Activated CD4-positive, CD25-positive, alpha-beta regulatory T cell treated with anti-CD3 and anti-CD28 coated beads, Interleukin-2, amount 50 U/mL, for 24 hours (primary cell): ENCODE data around the gene C4BPB.
A peak's percentile ranks its signal among the peaks of the same experiment; 100 is the strongest.

Experiments used
- ATAC-seq, 2 donors: fragments of 150-1000 bp; cut with Tn5 transposase; one replicate each; pipeline ENCODE4 v1.10.0; 2021; ENCODE audit warnings: mild to moderate bottlenecking in 1 of 2, moderate library complexity in 1 of 2

C4BPB gene

DNA sequence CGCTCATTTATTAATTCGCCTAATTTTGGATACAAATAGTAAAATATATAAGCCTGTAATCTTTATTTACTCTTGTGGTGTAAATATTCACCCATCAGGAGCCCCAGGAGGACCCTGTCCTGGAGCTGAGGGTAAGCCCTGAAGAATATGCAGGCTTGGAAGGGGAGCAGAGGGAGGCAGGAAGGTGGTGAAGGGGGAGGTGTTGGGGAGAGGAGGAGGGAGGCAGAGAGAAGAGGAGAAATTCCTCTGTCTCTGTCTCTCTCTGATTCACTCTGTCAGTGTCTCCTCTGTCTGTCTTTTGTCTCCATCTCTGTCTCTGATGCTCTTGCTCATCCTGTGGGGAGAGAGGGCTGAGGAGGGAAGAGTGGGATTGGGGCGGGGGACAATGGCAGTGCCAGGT, 2.8 kb upstream of the C4BPB start:
- ATAC-seq = no peak

DNA sequence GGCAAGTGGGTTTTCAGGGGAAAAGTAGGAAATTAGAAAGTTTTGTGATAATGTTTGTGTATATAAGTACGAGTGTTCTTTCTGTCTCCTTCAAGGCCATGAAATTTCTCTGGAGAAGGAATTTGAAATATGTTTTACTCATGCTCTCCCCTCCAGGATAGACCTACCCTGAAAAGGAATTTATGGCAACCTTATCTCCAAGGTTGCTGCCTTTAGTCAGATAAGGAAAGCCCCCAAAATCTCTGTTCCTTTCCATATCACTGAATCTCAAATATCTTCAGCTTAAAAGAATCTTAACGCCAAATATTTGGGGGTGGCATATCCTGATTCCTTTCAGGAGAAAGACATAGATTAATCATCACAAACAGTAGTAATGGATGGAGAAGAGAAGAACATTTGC, 499 bp upstream of the C4BPB start:
- ATAC-seq = no peak

DNA sequence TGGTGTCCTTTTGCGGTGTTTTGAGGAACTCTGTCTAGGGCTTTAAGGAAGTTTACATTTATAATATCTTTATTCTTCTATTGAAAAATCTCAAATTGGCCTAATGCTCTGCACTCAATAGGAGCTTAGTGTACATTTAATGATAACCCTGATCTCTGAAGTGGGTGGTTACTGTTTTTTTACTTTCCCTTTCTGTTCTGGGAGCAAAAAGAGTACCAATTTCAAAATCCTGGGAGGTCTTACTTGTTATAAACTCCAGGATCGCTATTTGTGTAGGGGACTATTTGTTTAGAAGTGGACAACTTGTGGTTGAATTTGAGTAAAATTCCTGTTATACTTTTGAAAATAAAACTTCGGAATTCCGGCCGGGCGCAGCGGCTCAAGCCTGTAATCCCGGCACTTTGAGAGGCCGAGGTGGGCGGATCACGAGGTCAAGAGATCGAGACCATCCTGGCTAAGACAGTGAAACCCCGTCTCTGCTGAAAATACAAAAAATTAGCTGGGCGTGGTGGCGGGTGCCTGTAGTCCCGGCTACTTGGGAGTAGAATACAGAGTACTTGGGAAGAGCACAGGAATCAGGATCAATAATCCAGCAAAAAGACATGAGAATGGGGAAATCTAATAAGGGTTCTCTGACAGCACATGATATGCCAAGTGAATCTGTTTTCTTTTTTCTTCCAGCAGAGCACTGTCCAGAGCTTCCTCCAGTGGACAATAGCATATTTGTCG, 1.1 kb downstream of the C4BPB start:
- no peak for ATAC-seq

DNA sequence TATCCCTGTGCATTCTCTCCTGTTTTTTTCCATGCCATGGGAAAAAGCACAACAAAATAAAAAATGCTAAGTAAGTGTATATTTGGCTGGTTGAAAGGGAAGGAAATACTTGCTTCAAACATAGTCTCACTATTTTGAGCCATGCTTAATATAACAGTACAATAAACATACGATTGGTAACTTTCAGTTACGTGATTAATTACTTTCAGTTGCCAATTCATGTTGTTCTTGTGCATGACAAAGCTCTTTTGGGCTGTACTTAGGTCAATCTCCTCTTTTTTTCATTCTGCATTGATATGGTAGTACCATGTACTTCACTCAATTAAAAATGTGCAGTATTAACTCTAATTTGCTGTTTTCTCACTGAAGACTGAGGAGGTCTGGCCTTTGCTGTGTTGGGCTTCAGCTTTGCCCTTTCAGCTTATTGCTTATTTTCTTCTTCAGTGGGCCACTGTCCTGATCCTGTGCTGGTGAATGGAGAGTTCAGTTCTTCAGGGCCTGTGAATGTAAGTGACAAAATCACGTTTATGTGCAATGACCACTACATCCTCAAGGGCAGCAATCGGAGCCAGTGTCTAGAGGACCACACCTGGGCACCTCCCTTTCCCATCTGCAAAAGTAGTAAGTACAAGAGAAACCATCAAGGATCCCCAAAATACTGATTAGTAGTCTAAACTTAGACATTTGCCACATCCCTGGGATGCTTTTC, 2.7 kb downstream of the C4BPB start:
- peak in 1 of 2 donors; percentile 13 for ATAC-seq

DNA sequence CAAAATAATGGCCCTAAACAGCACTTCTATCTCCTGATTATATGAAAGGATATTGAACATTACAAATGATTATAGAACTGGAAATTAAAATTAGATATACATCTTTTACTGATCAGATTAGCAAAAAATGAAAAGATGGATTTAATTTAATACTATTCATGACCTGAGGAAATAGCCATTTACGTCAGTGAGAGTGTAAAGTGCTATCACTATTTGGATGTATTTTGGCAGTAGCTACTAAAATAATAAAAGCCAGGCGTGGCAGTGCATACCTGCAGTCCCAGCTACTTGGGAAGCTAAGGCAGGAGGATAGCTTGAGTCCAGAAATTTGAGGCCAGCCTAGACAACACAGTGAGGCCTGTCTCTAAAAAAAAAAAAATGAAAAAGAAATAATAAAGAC, 5.3 kb downstream of the C4BPB start:
- no peak for ATAC-seq

DNA sequence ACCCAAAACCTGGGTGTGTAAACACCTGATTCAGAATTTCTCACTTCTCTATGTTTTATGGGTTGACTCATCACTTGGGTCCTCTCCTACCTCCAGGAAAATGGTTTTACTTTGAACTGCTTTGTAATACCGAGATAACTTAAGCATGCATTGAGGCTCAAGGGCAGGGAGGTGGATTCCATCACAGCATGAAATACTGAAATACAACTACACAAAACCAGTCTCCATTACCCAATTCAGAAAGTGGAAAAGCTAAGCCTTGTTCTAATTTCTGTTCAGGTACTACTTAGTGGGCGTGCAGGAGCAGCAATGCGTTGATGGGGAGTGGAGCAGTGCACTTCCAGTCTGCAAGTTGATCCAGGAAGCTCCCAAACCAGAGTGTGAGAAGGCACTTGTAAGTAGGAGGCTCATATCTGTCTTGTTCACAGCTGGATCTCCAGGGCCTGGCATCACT, 9.2 kb downstream of the C4BPB start:
- peak; percentile 95 to 96 for ATAC-seq

DNA sequence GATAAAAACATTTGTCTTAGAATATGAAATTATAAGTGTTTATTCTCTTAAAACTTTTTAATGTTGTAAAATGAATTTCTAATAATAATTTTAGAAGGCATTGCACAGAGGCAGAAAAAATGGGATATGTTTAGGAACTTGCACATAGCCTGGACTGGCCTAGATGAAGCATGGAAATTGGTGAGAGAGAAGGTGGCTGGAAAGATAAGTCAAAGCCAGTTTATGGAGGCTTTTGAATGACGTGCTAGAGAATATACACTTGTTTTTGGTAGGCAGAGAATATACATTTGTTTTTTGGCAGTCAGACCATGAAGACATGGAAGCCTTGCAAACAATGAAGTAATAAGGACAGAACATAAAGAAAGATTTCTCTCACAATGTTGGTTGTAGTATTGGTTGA, 13.1 kb downstream of the C4BPB start:
- no peak for ATAC-seq

DNA sequence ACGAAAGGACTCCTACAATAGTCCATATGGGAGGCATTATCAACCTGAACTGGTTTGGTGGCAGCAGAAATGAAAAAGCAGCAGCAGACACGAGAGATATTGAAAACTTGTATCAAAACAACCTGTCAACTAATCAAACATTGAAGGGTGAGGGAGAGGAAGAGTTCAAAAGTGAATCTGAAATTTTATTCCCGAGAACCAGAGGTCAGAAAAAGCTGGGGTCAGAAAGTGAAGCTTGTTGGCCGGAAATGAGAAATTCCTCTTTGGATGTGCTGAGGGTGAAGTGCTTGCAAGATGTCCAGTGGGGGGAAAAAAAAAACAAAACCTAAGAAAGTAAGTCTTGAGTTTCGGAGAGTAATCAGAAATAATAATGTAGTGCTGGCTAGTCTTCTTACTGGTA, 13.5 kb downstream of the C4BPB start:
- no peak for ATAC-seq

DNA sequence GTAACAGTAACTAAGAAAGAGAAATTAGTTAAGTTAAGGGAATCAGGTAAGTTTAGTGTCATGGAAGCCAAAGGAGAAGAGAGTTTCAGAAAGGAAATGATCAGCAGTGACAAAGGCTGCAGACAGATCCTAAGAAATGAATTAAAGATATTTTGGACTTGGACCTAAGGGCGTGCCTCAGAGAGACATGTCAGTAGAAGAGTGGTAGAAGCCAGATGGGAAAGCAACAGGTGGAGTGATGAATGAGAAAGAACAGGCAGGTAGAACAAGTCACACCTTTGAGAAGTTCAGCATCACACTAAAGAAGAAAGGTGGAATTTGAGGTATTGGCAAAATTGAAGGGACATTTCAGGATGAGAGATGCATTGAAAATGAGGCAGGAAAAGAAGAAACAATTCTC, 14.0 kb downstream of the C4BPB start:
- ATAC-seq = no peak

DNA sequence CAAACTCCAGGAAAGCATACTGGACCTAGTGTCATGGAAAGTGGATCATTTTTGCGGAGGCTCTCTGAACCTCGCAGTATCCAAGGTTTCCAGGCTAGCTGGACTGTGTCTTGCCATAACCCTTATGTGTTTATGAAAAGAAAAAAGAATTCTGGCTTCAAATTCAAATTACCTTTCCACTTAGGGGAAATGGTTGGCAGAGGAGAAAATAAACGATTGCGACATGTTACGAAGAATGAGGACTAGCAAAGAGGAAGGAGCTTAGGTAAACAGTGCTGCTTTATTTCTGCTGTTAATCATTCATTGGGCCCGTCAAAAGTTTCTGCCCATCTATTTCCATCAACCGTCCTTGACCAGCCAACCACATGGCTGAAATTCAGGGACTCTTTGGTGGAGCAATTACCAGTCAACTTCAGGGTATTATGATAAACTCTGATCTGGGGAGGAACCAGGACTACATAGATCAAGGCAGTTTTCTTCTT, 15.3 kb downstream of the C4BPB start, which contains the start of gene C4BPA:
Gene C4BPA (plus strand): TSS at position 342 of the 482 bp plus-strand sequence. CDS start 8,793 bp downstream, outside the sequence.
- no peak for ATAC-seq

DNA sequence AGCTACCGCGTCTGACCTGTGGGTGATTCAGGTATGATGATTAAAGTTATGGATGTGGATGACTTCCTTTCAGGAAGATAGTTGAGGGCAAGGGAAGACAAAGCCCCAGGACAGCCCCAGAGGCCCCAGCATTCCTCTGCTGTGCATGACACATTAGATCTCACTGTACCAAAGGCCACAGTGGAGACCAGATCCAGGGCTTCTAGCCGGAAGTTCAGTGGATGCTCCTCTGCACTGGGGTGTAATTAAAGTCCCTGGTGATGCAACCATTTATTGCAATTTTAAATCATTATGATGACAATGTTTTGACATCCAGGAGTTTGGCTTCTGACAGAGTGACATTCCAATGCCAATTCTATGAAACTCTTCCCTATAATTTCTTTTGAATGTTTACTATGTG, 20.3 kb downstream of the C4BPB start:
- ATAC-seq = no peak

DNA sequence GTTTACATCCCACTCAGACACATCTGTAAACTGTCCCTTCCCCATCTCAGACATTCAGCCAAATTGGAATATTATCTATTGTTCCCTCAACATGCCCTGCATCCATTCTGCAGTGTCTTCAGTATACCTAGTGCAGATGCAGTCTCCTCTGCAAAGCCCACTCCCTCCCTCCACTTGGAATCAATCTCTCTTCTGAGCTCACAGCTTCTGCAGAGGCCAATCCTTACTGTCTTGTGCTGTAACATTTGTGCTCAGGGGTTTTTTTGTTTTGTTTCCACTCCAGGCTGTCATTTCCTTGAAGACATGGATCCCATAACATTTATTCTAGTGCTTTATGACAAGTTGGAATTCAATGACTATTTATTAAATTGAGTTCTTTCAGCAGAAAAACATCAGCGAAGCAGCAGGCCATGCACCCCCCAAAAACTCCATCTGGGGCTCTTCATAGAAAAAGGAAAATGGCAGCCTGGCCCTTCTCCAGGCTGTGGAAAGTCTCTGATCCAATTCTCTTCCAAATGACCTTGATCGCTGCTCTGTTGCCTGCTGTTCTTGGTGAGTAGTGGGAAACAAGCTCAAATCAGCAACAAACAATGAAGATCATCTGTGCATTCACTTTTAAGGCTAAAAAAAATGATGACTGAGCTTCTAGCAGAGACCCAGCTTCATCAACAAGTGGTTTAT, 24.1 kb downstream of the C4BPB start:
- no peak for ATAC-seq

DNA sequence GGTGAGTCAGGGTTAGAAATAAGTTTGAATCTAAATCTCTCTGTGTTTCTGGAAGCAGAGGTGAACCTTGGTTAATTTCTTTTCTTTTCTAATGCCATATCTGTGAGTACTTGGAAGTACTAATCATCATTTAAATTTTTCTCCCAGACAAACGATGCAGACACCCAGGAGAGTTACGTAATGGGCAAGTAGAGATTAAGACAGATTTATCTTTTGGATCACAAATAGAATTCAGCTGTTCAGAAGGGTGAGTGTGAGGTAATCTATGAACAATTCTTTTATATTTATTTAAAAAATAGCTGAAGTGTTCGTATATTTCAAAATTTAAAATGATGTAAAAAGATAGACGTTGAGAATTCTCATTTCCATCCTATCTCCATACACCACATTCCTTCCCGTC, 26.6 kb downstream of the C4BPB start:
- no peak for ATAC-seq

DNA sequence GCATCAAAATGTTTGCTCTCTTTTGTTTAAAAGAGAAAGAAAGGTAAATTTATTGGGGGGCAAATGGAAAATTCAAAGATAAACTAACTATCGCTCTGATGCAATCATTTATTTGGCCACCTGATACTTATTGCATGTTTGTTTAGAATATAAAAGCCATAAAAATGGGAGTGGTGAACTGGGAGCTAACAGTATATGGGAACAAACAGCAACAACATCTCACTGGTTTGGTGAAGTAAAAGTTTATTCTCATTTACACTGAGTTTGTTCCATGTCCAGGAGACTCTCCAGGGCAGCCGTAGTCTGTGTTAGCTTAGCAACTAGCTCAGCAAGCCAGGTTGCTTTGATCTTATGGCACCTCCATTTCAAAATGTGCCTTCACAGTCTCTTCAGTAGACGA, 35.7 kb downstream of the C4BPB start:
- no peak for ATAC-seq

DNA sequence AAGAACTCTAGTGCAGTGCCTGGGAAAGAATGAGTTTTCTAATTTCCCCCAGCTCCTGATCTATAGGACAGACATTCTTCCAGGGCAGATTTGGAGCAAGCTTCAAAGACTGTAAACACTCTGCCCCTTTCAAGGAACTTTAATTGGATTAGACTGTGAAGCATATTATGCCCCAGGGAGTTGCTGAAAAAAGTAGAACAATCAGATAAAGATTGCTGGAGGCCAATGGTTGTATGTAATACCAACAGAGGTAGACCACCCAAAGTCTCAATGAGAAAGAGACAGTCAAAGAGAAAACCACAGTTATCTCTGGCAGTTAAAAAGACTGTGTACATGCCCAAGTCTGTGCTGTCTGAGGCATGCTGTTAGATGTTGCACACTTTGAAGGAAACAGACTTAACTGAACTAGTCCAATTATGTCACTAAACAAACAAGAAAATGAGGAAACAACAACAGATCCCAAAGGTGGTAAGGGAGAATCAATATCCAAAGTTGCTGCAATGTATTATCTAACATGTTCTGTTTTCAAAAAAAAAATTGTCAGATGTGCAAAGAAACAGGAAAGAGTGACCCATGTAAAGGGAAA, 39.8 kb downstream of the C4BPB start:
- ATAC-seq = no peak

DNA sequence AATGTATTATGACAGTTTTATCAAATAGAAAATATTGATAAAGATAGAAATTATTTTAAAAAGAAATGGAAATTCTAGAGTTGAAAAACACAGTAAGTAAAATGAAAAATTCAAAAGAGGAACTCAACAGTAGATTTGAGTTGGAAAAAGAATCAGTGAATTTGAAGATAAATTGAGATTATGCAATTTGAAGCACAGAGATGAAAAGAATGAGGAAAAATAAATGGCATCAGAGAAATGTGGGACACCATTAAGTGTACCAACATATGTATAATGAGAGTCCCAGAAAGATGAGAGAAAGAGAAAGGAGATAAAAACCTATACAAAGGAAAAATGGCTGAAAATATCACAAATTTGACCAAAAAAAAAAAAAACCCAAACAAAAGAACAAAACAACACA, 40.4 kb downstream of the C4BPB start:
- ATAC-seq = no peak

DNA sequence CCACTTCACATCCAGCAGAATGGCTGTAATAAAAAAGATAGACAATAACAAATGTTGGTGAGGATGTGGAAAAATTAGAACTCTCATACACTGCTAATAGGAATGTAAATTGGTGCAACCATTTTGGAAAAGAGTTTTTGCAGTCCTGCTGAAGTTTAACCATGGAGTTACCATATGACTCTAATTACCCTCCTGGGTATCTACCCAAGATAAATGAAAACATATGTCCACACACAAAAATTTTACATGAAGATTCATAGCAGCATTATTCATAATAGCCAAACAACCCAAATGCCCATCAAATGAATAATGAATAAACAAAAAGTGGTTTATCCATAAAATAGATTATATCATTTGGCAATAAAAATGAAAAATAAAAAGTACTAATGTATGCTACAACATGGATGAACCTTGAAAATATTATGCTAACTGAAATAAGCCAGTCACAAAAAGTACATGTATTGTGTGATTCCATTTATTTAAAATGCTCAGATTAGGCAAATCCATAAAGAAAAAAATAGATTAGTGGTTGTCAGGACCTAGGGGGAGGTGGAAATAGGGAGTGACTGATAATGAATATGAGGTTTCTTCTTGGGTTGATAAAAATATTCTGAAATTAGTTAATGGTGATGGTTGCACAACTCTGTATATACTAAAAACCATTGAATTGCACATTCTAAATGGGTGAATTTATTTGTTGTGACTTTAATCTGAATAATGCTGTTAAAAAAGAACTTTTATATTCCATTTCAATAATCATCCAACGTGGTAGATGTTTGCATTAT, 41.8 kb downstream of the C4BPB start:
- ATAC-seq = no peak

DNA sequence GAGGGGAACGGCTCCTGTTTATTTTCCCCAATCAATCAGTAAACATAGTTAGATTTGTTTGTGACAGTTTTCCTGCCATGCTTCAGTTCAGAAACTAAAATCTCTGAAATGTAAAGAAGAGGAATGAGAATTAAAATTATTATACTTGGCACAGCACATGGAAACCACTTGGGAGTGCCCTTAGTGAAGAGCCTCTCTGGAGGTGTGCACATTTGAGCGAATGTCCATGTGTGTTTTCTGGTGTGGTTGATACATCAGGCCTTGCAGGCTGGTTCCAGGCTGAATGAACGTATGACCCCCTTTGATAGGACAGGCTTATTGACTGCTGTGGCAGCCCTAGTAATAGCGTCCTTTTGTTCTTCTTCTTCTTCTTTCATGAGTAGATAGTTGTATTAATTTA, 42.5 kb downstream of the C4BPB start:
- no peak for ATAC-seq

DNA sequence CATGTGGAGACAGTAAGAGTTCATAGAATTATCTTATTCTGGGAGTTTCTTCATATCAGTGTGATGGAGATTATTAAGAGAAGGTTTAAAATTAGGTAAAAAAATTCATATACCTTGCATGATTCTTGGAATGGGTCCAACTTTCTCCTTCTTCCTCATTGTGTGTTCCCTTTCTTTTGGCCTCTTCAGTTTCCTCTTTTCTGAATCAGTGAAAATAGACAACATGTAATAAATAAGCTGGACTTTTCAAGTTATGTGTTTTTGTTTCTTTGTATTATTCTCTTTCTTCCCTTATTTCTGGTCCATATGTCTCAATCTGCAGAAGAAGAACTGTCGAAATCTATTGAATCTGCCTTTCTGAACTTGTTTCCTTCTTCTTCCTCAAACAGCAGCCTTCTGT, 45.9 kb downstream of the C4BPB start:
- ATAC-seq = no peak

DNA sequence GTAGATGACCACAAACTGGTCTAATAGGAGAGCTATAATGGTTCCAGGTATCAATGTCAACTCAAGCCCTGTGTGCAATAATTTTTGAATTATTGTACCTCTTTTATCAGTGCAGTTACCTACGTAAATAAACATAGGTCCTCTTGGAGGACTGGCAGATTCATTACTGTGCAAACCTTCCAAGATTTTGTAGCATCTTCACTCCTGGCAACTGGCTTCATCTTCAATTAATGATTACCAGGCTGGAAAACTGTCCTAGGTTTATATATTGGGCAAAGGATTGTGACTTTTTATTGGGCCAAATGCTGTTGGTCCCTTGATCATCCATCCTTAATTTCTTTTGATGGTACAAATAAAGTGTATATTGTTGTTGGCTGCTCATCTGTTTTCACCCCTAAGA, 51.0 kb downstream of the C4BPB start:
- no peak for ATAC-seq

DNA sequence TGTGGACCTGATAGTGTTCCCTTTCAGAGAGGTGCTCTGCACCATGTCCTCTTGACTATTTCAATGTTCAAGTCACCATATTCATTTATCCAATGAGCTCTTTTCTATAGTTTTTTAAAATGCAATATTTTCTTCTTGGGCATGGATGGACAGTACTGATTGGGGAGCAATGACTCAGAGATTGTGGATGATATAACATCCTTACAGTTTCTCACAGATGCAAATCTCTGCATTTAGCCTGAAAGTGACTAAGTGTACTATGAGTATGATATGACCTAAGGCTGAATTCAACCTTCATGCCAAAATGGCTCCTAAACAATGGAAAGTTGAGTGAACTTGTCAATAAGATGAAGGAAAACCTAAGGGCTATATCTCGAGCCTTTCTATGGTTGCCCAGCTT, 51.9 kb downstream of the C4BPB start:
- ATAC-seq = no peak

DNA sequence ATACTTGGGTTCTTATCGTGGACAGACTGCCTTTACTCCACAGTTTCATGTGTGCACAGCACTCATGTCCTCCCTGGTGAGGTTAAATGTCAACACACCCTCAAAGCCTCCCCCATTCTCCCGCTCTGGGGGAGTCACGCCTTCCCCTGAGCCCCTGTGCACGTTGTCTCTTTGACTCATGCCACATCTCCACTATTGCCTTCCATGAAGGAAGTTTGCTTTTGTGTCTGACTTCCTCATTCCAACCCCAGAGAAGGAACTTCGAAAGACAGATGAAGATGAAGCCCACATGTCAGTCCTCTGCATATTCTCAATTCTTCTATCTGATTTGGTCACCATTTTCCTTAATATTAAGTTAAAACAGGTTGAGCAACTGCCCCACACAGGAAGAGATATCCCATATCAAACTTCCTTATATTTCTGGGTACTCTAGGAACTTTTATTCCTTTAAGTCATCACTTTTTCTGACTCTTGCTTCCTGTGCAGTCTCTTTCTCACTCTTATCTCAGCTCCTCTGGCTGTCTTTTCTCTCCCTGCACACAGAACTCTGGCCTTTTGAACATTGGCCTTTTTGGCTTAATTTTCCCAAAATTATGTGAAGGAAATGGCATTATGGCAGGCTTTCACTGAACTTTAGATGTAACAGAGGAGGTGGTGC, 56.9 kb downstream of the C4BPB start:
- no peak for ATAC-seq
